PFSK-1 (cell line): ENCODE data around the gene AIDA.

ENCODE experiments used
- POLR2AphosphoS5 ChIP-seq: IDR thresholded peaks from 2 replicates; pipeline ENCODE4 v1.6.1; 2012; ENCODE audit warnings: low read depth, mild to moderate bottlenecking, control low read depth, low read length, moderate library complexity
- REST ChIP-seq, 2 experiments: IDR thresholded peaks; 2 replicates each; pipeline versions ENCODE4 v1.6.1 to v1.8.0; 2011 to 2012; ENCODE audit warnings: low read depth in 2 of 2, low read length in 2 of 2, control low read depth in 1 of 2, inconsistent platforms in 1 of 2, mild to moderate bottlenecking in 1 of 2, moderate library complexity in 1 of 2; ENCODE audit not compliant: insufficient read depth in 1 of 2
- SIN3A ChIP-seq: IDR thresholded peaks from 2 replicates; pipeline ENCODE4 v1.6.1; 2012; ENCODE audit warnings: mild to moderate bottlenecking, low read length, moderate library complexity, borderline replicate concordance; ENCODE audit not compliant: insufficient read depth

GRCh38 chr1:222653178-222653827 is 59.0 kb downstream of the AIDA start:
- TF ChIP-seq SIN3A, result no peak
- TF ChIP-seq POLR2AphosphoS5, result no peak
- no peak for TF ChIP-seq REST (IDR thresholded peaks at IDR 0.05; ENCODE audit: insufficient read depth in 1 of 2, low read depth in 2 of 2, low read length in 2 of 2)
